ENCODE results near the gene EVC. TPM values are rescaled to one million over a fixed set of nuclear protein-coding genes. Genes with fewer than 3 reads are reported as not detected.

Gene EVC
- total and polyA plus RNA-seq, 2 donors (not counting 1 experiment from before 2014, with no cell fraction given) = 4.9 to 39.0 TPM

DNA sequence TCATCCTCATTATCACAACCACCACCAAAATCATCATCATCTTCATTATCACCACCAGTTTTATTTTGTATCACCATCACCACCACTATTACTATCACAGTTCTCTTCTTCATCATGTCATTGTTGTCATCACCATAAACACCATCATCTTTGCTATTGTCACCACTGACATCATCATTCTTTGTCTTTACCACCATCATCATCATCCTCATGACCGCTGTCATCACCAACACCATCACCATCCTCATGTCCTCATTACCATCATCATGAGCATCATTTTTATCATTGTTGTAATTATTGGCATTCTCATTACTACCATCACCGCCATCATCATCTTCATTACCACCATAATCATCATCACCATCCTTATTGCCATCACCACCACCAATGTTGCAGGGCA lies 31.4 kb downstream of the EVC start:
- DNase-seq (ENCODE audit: low read depth in 2 of 2) = no peak
- no peaks in the 10 kb centered on the region for H3K79me2 ChIP-seq (ENCODE audit: control insufficient read depth, insufficient read depth, low read length)
- TF ChIP-seq EZH2 (IDR thresholded peaks at IDR 0.05; ENCODE audit: low read length, missing control alignments) = no peak
- TF ChIP-seq, protein P1, sequence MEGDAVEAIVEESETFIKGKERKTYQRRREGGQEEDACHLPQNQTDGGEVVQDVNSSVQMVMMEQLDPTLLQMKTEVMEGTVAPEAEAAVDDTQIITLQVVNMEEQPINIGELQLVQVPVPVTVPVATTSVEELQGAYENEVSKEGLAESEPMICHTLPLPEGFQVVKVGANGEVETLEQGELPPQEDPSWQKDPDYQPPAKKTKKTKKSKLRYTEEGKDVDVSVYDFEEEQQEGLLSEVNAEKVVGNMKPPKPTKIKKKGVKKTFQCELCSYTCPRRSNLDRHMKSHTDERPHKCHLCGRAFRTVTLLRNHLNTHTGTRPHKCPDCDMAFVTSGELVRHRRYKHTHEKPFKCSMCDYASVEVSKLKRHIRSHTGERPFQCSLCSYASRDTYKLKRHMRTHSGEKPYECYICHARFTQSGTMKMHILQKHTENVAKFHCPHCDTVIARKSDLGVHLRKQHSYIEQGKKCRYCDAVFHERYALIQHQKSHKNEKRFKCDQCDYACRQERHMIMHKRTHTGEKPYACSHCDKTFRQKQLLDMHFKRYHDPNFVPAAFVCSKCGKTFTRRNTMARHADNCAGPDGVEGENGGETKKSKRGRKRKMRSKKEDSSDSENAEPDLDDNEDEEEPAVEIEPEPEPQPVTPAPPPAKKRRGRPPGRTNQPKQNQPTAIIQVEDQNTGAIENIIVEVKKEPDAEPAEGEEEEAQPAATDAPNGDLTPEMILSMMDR (conservative IDR thresholded peaks at IDR 0.05 in 1 of 2, IDR thresholded peaks at IDR 0.05 in 1 of 2; ENCODE audit: low read depth in 1 of 2, low read length in 2 of 2) = no peak
- H3K27ac ChIP-seq (ENCODE audit: insufficient read depth, low read length) = no peak overlapping the region
- no peak overlapping the region for H3K9ac ChIP-seq (ENCODE audit: insufficient read depth, low read length)
- no peaks in the 10 kb centered on the region for H3K9me3 ChIP-seq (ENCODE audit: control insufficient read depth, insufficient read depth, low read depth, low read length)
- no peak overlapping the region for H3K4me2 ChIP-seq (ENCODE audit: extremely low read depth, insufficient read depth, low read length)
- H3K36me3 ChIP-seq (ENCODE audit: control insufficient read depth, insufficient read depth, low read length) = peaks cover 19% of the 10 kb centered on the region
- H4K20me1 ChIP-seq (ENCODE audit: control insufficient read depth, extremely low read depth, insufficient read depth, low read length) = no peaks in the 10 kb centered on the region
- H3K4me3 ChIP-seq (replicated peaks in 1 of 4; ENCODE audit: control extremely low read depth in 1 of 4, insufficient read depth in 1 of 4, low read depth in 3 of 4, low read length in 4 of 4) = no peak overlapping the region
- H2AFZ ChIP-seq (ENCODE audit: low read length) = no peak overlapping the region
- no peaks in the 10 kb centered on the region for H3K27me3 ChIP-seq (ENCODE audit: control insufficient read depth, insufficient read depth, low read length)
- H3K4me1 ChIP-seq (ENCODE audit: control insufficient read depth, extremely low read depth, insufficient read depth, low read length) = peaks cover 7% of the 10 kb centered on the region

DNA sequence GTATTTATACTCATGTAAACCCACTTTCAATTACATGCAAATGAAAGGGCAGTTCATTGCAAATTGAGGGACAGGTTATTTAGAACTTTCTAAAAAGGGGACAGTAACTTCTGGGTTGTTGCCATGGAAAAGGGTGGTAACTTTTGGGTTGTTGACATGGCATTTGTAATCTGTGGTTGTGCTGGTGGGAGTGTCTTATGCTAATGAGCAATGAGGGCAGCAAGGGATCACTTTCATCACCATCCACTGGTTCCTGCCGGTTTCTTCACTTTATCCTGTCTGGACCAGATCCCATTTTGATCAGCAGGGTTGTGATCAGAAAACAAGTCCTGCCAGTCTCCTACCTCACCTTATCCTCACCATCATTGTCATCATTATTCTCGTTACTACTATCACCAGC lies 32.0 kb downstream of the EVC start:
- Histone ChIP-seq H3K36me3 (ENCODE audit: control insufficient read depth, insufficient read depth, low read length) (peaks cover 19% of the 10 kb centered on the region), H2AFZ (ENCODE audit: low read length) (no peak overlapping the region), H3K9me3 (ENCODE audit: control insufficient read depth, insufficient read depth, low read depth, low read length) (no peaks in the 10 kb centered on the region), H3K4me2 (ENCODE audit: extremely low read depth, insufficient read depth, low read length) (no peak overlapping the region), H3K27ac (ENCODE audit: insufficient read depth, low read length) (no peak overlapping the region), H3K9ac (ENCODE audit: insufficient read depth, low read length) (no peak overlapping the region), H3K79me2 (ENCODE audit: control insufficient read depth, insufficient read depth, low read length) (no peaks in the 10 kb centered on the region), H4K20me1 (ENCODE audit: control insufficient read depth, extremely low read depth, insufficient read depth, low read length) (no peaks in the 10 kb centered on the region), H3K4me1 (ENCODE audit: control insufficient read depth, extremely low read depth, insufficient read depth, low read length) (peaks cover 12% of the 10 kb centered on the region), H3K4me3 (replicated peaks in 1 of 4; ENCODE audit: control extremely low read depth in 1 of 4, insufficient read depth in 1 of 4, low read depth in 3 of 4, low read length in 4 of 4) (no peak overlapping the region), H3K27me3 (ENCODE audit: control insufficient read depth, insufficient read depth, low read length) (no peaks in the 10 kb centered on the region)
- DNase-seq (ENCODE audit: low read depth in 2 of 2) = no peak
- TF ChIP-seq EZH2 (IDR thresholded peaks at IDR 0.05; ENCODE audit: low read length, missing control alignments) = no peak
- TF ChIP-seq, protein P1 (conservative IDR thresholded peaks at IDR 0.05 in 1 of 2, IDR thresholded peaks at IDR 0.05 in 1 of 2; ENCODE audit: low read depth in 1 of 2, low read length in 2 of 2) = no peak

- no peak overlapping the region for H3K4me2 ChIP-seq (ENCODE audit: extremely low read depth, insufficient read depth, low read length)
- H3K79me2 ChIP-seq (ENCODE audit: control insufficient read depth, insufficient read depth, low read length) = no peaks in the 10 kb centered on the region
- peaks cover 19% of the 10 kb centered on the region for H3K4me1 ChIP-seq (ENCODE audit: control insufficient read depth, extremely low read depth, insufficient read depth, low read length)
- no peak overlapping the region for H3K9ac ChIP-seq (ENCODE audit: insufficient read depth, low read length)
- no peak overlapping the region for H2AFZ ChIP-seq (ENCODE audit: low read length)
- DNase-seq (ENCODE audit: low read depth in 2 of 2) = no peak
- H4K20me1 ChIP-seq (ENCODE audit: control insufficient read depth, extremely low read depth, insufficient read depth, low read length) = no peaks in the 10 kb centered on the region
- H3K4me3 ChIP-seq (replicated peaks in 1 of 4; ENCODE audit: control extremely low read depth in 1 of 4, insufficient read depth in 1 of 4, low read depth in 3 of 4, low read length in 4 of 4) = no peak overlapping the region
- peaks cover 22% of the 10 kb centered on the region for H3K36me3 ChIP-seq (ENCODE audit: control insufficient read depth, insufficient read depth, low read length)
- no peak overlapping the region for H3K27ac ChIP-seq (ENCODE audit: insufficient read depth, low read length)
- TF ChIP-seq EZH2 (IDR thresholded peaks at IDR 0.05; ENCODE audit: low read length, missing control alignments) = no peak
- TF ChIP-seq, protein P1 (conservative IDR thresholded peaks at IDR 0.05 in 1 of 2, IDR thresholded peaks at IDR 0.05 in 1 of 2; ENCODE audit: low read depth in 1 of 2, low read length in 2 of 2) = no peak
- no peaks in the 10 kb centered on the region for H3K27me3 ChIP-seq (ENCODE audit: control insufficient read depth, insufficient read depth, low read length)
- H3K9me3 ChIP-seq (ENCODE audit: control insufficient read depth, insufficient read depth, low read depth, low read length) = no peaks in the 10 kb centered on the region
Observed at GRCh38 chr4:5746250-5746649, 35.2 kb downstream of the EVC start.

Measured in fibroblast of lung (primary cell).